HG02938 (cell line): Measurements from ENCODE around the gene JAK1.

Experiments used
- ATAC-seq: cut with Tn5 transposase; IDR thresholded peaks from one replicate; pipeline ENCODE4 v1.9.1; 2021; ENCODE audit warnings: mild to moderate bottlenecking, moderate library complexity; ENCODE audit not compliant: unreplicated experiment

JAK1 gene

DNA sequence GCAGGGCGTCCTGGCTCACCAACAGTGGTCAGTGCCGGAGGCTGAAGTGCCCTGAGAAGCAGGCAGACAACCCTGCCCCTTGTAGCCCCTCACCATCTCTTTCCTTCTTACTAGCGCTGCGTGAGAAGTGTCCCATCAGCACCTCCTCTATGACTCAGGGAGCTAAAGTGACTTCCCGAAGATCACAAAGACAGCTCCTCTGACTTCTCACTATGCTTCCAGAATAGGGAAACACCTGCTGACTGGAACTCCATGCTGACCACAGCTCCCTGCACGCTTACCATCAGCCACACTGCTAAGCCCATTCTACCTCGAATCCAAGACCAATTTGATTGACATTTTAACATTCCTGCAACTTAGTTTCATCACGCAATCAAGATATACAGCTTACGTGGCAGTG lies 92.8 kb downstream of the JAK1 start:
- no peak for ATAC-seq

DNA sequence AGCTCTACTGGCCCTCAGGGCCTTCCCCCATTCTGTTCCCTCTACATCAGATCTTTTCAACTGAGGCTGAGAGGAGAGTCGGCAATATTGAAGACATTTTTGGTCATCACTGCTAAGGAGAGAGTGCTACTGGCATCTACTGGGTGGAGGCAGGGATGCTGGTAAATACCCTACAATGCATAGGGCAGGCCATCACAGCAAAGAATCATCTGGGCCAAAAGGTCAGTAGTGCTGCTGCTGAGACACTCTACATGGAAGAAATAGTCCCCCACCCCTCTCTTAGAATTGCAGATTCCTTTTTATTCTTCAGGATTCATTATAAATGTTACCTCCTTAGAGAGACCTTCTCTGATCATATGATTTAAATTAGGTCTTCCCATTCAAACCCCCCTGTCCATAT lies 94.3 kb downstream of the JAK1 start:
- no peak for ATAC-seq

DNA sequence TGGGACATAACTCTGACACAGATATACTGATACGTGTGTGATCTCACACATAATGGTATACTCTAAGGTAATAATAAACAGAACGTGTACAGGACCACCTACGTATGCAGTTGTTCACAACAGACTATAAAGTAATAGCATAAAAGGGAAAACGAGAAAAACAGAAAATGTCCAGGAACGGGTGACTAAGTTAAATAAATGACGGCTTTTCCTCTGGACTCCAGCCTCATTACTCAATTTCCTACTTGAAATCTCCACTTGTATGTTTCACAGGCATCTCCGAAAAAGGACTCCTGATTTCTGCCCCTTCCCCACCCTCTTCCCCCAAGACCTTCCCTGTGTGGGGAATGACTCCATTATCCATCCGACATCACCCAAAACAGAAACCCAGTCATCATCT lies 95.1 kb downstream of the JAK1 start:
- ATAC-seq = no peak

DNA sequence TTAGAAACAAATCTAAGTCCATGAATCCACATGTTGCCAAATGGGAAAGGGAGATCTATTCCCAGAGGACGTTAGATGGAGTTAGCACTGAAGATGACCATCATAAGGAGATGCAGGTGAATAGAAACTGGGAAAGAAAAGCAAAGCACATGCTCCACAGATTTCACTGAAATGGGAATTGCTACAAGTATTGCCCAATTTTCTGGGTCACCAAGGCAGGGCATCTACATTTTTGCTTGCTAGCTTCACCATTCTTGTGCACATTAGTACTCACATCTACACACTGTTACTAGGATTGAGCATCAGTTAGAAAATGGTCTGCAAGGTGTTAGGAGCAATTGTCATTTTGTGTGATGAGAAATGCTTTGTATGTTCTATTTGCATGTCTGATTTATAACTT lies 99.1 kb downstream of the JAK1 start:
- ATAC-seq = no peak

DNA sequence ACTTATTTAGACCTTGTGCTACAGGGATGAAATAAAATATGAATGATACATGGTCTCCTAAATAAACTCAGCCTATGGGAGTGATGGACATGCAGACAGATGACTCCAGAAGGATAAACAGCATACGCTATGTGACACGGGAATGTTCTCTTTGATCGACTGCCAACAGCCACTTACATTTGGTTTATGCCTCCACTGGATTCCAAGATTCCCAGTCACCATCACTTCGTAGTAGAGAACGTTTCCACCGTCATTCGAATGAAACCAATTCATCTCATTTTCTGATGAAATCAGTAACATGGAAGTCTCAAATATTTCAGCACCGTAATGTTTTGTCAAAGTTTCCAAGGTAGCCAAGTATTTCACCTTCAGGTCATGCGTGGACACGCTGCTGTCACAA lies 99.7 kb downstream of the JAK1 start:
- ATAC-seq = no peak

DNA sequence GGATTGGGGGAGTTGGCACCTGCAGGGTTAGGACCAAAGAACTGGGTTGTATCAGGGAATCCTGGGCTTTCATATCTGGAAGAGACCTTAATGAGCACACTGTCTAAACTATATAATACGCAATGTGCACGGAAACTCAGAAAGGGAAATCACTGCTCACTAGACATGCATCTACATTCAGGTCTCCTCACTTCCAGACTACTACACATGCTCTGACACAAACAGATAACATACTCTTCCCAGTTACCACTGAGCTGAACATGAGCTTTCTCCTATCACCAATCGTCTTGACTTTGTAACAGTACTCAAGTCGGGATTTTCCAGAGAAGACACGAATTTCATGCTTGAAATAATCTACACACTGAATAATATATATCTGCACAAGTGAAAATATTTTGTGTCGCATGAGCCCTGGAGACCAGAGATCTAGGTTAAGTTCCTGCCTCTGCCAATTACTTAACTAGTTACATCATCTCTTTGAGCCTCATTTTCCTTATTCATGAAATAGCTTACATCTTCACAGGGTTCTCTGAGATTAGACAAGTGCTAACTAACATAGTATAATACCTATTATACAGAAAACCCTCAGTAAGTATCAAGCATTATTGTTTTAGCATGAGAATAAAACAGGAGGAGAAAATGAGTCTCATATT lies 101.1 kb downstream of the JAK1 start:
- no peak for ATAC-seq

DNA sequence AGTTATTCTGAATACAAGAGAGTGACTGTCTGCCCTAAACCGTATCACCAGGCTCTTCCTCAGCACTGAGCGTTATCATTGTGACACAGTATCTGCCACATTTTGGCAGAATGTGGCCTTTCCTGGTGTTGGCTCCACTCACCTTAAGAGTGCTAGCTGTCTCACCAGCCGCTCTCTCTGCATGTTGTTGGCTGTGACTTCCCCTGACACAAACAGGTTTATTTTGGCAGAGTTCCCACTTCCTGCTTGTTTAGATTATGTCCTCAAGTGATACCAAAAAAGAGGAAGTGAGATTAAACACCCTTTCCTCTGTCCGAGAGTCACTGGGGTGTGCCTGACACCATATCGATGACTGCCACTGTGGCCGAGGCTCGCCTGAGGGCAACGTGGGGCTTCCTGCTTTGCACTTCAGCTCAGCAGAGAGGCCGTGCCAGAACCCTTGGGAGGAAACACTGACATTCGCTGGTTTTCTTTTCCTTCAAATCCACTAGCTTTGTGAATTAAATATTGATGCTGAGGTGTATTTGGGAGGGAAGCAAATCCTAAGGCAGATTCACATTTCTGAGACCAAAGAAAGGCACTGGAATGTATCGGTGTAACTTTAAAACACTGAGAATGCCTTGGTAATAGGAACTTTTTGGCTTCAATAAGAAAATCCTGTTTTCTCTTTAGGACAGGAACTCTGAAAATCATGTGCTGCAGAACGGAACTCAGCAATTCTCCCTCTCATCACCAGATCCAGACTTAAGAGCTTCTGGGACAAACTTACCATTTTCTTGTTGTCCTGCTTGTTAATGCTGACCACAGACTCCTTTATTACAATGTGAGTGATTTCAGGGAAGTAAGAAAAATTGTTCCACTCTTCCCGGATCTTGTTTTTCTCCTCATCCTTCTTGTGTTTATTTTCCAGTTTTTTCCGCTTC lies 102.1 kb downstream of the JAK1 start:
- ATAC-seq = peak; percentile 100

DNA sequence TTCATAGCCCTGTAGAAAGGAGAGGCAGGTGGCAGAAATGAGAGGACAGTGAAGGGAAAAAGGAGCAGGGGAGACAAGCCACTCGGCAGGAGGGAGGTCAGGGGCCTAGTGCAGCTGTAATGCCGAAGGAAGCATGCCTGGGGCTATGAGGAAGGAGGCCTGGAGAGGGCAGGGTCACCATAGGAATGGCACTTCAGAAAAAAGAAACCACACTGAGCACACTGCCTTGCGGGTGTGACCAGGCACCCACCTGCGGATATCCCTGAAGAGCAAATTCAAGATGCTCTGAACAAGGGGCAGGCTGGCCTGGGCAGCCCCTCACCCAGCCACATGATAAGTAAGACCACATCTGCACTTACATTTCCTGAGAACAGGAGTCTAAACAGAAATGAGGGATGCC lies 104.7 kb downstream of the JAK1 start:
- ATAC-seq = no peak

DNA sequence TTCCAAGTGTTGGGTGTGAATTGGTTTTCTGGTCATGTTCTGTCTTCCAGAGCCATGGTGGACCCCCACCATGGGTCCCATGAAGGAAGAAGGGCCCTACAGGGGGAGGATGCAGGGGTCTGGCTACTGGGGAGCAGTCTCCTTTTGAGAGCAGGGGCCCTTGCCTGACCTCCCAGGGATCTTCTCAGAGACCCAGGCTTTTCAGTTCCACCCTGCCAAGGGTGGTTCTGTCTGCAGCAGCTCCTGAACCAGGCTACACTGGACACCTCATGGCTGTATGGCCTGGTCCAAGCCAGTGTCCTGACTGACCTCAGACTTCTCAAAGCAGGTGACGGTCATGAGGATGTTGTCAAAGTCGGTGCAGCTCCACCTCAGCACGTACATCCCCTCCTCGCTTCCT lies 109.0 kb downstream of the JAK1 start:
- no peak for ATAC-seq

DNA sequence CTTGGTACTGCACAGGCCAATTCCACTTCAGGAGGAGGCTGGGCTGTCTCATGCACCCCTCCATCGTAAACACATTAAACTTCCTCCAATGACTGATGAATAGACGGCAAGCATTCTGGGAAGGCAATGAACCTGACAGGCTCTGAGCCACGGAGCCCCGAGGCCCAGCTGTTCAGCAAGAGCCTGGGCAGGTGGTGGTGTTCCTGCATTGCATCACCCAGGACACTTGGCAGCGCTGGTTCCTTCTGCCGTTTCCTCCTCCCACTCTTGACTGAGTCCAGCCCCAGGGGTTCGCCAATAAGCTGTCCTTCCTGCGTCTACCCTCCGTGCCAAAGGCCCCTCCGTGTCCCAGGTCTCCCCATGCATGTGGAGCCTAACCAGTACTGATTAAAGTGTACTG lies 109.8 kb downstream of the JAK1 start:
- ATAC-seq = no peak

DNA sequence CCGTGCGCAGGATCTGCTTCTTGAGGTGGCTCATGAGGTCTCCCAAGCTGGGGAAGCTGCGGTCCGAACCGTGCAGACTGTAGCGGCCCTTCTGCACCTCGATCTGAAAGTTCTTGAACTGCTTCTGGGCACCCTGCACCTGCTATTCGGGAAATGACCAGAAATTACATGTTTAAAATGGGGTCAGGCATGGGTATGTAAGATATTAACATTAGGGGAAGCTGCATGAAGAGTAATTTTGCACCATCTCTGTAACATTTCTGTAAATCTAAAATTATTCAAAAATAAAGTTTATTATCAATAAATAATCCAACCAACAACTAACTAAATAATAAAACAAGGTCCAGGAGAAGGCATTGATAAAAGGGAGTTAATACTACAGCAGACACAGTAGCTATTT lies 110.8 kb downstream of the JAK1 start:
- no peak for ATAC-seq

DNA sequence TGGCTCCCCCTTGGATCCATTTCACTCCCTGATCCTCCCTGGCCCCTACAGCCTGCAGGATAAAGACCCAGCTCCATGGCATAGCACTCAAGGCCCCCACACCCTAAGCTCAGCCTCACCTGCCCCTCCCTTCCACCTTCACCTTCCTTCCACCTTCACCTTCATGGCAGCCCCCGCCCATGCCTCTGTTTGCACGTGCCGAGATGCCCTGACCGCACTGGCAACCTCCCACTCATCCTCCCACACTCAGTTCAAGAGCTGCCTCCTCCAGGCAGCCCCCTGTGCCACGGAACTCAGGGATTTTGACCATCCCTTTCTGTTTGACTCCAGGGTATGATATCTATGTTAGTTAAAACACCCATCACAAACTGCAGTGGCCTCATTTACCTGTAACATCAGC lies 111.7 kb downstream of the JAK1 start:
- ATAC-seq = no peak

DNA sequence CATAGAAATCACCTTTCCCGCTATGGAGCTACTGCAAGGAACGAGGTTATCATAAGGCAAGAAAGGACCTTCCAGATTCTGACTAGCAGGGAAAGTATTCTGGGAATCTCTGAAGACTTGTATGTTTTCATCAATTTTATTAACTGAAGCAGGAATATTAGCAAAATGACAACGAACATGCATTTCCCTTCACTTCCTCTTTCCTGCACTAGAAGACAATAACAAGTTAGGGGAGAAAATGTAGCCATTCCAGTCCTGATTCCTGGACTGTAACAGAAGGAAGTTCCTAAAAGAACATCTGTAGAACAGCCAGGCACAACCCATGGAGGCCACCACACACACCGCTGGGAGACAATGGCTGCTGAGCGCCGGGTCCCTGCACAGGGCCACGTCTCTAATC lies 114.7 kb downstream of the JAK1 start:
- no peak for ATAC-seq

DNA sequence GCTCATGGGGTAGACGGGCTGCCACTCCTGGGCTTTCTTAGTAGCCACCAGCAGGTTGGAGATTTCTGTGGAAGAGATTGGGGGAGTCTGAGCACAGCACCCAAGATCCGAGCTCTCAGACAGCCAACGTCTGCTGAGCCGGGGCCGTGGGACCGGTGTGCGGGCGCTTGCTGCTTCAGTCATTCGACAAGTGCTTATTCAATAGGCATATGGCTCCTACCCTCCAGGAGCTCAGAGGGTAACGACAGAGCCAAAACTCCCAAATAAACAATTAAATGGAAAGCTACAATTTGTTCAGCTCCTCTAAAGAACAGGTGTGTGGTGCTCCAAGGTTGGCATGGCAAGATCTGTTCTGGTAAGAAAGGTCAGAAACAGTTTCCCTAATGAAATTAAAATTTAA lies 115.5 kb downstream of the JAK1 start:
- no peak for ATAC-seq

DNA sequence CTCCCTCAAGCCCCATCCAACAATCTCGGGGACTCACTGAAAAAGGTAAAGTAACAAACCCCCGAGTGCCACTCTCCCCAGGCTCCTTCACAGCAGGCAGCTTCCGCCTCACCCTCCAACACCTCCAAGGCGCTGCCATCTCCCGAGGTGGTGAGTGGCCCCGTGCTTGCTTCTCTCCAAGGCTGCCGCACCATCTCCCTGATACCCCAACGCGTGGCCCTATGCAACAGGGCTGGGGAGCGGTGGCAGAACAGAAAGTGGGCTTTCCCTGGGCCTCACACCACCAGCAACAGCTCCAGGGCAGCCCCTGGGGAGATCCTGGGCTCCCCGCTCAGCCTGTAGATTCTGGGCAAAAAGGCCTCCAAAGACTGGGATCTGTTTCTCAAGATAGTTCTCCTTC lies 116.4 kb downstream of the JAK1 start:
- ATAC-seq = no peak

DNA sequence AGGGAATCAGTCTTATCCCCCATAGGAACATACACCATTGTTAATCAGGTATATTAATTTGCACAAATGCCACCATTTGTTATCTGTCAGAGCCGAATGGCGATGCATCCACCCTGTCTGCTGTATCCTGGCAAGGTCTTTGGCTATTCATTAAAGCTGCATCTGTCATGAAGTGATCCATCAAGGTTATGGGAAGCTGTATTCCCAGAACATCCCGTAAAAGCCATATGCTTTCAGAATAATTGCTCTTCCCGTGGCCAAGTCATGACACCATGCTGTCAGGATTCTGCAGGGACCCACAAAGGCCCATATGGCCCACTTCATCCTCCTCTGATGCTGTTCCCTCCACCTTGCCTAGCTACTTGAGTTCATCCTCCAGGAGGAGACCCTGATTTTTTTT lies 117.5 kb downstream of the JAK1 start:
- ATAC-seq = no peak

DNA sequence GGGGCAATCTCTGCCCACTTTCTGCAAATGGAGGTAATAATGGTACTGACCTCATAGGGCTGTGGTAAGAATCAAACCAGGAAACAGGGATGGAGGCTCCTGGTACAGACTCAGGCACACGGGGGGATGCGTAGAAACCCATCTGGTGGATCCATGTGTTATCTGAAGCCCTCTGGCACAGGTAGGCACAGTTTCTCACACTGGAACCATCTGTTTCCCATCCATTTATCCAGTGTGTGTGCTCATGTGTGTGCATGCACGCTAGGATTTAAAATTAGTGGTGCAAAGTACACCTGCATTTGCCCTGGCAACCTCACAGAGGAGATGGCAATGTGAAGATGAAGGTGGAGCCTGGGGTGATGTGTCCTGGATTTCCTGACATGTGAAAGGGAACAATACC lies 118.2 kb downstream of the JAK1 start:
- ATAC-seq = no peak

DNA sequence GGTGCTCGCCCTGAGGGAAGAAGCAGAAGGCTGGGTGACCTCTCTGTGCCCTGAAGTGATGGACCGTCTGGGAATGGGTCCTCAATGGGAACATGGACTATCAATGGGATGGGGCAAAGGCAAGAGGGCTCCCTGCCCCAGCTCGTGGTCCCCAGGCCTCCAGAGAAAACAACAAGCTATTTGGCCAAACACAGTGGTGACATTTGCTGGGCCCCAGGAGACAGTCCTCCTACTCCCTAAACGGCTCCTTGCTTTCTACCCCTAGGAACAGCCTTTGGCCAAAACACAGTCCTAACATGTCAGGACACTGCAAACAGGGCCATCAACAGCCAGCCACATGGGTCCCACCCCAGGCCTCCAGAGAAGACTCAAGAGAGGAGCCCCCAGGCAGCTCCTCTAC lies 118.7 kb downstream of the JAK1 start:
- no peak for ATAC-seq

DNA sequence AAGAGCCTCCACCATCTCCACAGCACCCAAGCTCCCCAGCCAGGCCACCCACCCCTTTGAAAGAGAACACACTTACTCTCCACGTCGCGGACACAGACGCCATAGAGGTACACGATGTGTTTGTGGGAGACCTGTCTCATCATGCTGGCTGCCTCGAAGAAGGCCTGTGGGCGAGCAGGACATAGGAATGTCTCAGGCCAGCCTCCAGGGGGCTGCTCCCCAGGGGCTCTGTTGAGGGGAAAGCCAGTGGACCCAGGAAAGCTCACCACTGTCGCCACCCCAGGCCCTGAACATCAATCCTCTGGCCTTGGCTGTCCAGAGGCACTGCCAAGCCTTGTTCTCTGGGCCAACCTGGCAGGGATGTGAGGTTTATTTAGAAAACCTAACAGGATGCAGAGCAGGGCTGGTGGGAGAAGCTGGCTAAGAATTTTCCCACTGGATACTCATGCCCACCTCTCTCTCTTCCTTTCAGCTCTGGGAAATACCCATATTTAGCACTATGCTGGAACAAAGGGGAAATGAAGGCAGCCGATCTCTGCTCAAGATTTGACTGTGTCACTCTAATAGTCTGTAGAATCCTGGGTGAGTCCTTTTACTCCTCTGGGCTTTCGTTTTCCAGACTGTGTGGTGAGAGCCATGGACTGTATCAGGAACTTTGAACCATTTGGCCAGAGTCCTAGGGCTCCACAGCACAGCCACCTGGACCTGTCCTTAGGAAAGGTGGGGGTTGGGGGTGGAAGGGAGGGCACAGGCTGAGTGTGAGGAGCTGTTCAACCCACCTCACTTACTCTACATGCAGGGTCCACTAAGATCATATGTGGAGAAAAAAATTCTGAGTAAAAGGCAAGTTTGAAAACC lies 119.5 kb downstream of the JAK1 start:
- ATAC-seq = no peak

DNA sequence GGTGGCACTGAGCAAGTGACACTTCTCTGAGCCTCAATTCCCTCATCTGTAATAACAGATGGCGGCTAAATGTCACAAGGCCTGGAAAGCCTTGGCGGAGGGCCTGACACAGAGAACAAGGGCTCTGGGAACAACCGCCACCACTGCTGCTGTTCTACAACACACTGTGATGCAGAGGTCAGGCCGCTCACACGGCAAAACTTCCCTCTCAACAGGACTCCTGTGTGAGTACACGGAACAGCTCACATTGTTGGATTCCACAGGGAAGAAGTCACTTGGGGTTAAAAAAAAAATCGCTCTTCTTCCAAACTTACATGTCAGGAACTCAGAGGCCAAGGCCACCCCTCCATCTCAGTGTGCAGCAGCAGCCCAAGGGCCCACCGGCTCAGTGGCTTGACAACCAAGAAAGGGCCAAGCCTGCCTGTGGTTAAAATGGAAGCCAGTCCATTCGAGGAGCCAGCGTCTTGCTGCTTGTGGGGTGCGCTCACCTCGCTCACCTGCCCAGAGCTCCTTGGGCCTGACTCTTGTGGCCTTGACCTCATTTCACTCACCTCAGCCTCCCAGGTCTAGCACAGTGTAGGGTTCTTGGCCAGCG lies 120.4 kb downstream of the JAK1 start:
- no peak for ATAC-seq

DNA sequence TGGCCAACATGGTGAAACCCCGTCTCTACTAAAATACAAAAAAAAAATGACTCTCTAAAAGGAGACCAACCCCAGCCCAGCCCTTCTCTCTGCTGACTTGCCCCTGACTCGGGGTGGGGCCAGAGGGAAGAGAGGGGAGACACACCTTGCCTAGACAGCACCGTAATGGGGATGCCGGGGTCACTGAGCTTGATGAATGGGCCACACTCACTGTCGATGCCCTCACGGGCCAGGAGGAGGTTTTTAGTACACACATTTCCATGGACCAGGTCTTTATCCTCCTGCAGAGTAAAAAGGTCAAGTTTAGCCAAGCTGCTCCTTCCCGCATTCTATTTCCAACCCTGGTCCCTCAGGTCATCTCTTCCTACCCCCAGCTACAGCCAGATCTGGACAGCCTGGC lies 121.7 kb downstream of the JAK1 start:
- ATAC-seq = no peak
